ENCODE measurements around the gene RNASE4. TPM values are rescaled to one million over a fixed set of nuclear protein-coding genes. Genes with fewer than 3 reads are reported as not detected.
A peak's percentile ranks its signal among the peaks of the same experiment; 100 is the strongest.

Gene RNASE4
- polyA plus RNA-seq, 1 of the 3 experiments (the other 2 are of a cell fraction): 11.6 TPM

DNA sequence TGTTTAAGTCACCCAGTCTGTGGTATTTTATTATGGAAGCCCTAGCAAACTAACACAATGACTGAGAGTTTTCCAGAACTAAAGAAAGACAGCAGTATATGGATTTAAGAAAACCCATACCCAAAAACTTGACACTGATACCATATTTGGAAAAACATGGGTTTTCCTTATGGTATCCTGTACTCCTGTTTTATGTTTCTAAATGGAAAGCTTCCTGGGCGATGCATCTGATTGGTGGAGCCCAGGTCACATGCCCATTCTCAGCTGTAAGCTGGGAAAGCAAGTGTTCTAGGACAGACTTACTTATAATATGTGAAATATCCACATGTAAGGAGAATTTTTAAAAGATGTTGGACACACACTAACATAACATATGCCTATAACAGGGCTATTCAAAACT is 4.5 kb upstream of the RNASE4 start:
- whole genome bisulfite sequencing (ENCODE audit: low lambda C conversion rate): 14% methylated on average over 1 of the region's 1 CpG
- no peak overlapping the region for H3K9ac ChIP-seq
- CTCF ChIA-PET: interaction anchor here (1.8 to 5.5 kb wide), 2 partner anchors 37 to 70 kb away, joined by 3 to 25 read pairs; no protein-coding TSS in a partner anchor
- H3K4me3 ChIP-seq (ENCODE audit: low read depth in 2 of 2, low read length in 1 of 2): peak overlapping the region; percentile 93 to 97; a peak in 3 of 4 replicates
- H3F3A ChIP-seq (replicated peaks; ENCODE audit: insufficient read depth): peaks cover 32% of the 10 kb centered on the region
- H3K9me2 ChIP-seq: no peaks in the 10 kb centered on the region
- H3K27ac ChIP-seq (ENCODE audit: low read depth in 2 of 2, low read length in 1 of 2): no peak overlapping the region
- H3K27me3 ChIP-seq (ENCODE audit: insufficient read depth): peaks cover 25% of the 10 kb centered on the region
- no peaks in the 10 kb centered on the region for H4K20me1 ChIP-seq (ENCODE audit: insufficient read depth)
- peak; percentile 29 for DNase-seq
- TF ChIP-seq, protein P1, sequence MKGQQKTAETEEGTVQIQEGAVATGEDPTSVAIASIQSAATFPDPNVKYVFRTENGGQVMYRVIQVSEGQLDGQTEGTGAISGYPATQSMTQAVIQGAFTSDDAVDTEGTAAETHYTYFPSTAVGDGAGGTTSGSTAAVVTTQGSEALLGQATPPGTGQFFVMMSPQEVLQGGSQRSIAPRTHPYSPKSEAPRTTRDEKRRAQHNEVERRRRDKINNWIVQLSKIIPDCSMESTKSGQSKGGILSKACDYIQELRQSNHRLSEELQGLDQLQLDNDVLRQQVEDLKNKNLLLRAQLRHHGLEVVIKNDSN (IDR thresholded peaks at IDR 0.05; ENCODE audit: borderline replicate concordance, low read depth): peak; percentile 89
- TF ChIP-seq SIN3A (IDR thresholded peaks at IDR 0.05; ENCODE audit: borderline replicate concordance, low read depth, low read length): no peak
- H2AFZ ChIP-seq (ENCODE audit: low read depth): peak overlapping the region; percentile 47; the same call in 1 of the 2 replicates
- POLR2A ChIA-PET: no interaction called here
- no peaks in the 10 kb centered on the region for H3K36me3 ChIP-seq (replicated peaks in 1 of 2; ENCODE audit: control insufficient read depth in 1 of 2, insufficient read depth in 2 of 2, low read length in 1 of 2)
- no peaks in the 10 kb centered on the region for H3K79me2 ChIP-seq (ENCODE audit: insufficient read depth)
- peaks cover 5 to 26% of the 10 kb centered on the region in 2 experiments; a peak in 3 of 4 replicates for H3K4me1 ChIP-seq (ENCODE audit: control insufficient read depth in 1 of 2, insufficient read depth in 2 of 2, low read depth in 1 of 2, low read length in 1 of 2)
- H3K4me2 ChIP-seq: peak overlapping the region; percentile 97
- no peaks in the 10 kb centered on the region for H3K9me3 ChIP-seq

DNA sequence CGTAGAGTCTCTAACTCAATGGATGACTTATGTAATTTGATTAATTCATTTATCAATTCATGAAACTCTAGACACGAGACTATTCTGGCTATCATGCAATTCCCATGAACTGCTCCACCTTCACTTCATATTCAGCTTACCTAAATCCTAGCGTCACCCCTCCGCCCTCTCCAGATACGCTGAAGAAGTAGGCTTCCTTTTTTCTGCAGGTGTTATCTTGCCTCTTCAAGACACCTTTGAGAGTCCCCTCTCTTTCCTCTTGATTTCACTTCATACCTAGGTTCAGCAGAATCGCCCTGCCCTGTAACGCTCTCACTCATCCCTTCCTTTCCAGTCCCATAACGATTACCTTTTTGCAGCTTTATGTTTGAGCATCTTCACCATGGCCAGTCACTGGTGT is 4.0 kb upstream of the RNASE4 start:
- peak overlapping the region; percentile 97 for H3K4me2 ChIP-seq
- H3K4me1 ChIP-seq (ENCODE audit: control insufficient read depth in 1 of 2, insufficient read depth in 2 of 2, low read depth in 1 of 2, low read length in 1 of 2): peaks cover 5 to 26% of the 10 kb centered on the region in 2 experiments; a peak in 3 of 4 replicates
- H3K4me3 ChIP-seq (ENCODE audit: low read depth in 2 of 2, low read length in 1 of 2): peak overlapping the region; percentile 93 to 97
- peak overlapping the region; percentile 97 for H2AFZ ChIP-seq (ENCODE audit: low read depth)
- DNase-seq: no peak
- no peak overlapping the region for H3K9ac ChIP-seq
- WGBS (ENCODE audit: low lambda C conversion rate): 21% methylated on average over 7 of the region's 8 CpGs
- no peak overlapping the region for H3K27ac ChIP-seq (ENCODE audit: low read depth in 2 of 2, low read length in 1 of 2)
- ChIA-PET POLR2A (no interaction called here), CTCF (interaction anchor here (0.8 to 5.5 kb wide), 6 partner anchors 11 to 291 kb away, joined by 3 to 25 read pairs (median 4); no protein-coding TSS in a partner anchor)
- H3K36me3 ChIP-seq (replicated peaks in 1 of 2; ENCODE audit: control insufficient read depth in 1 of 2, insufficient read depth in 2 of 2, low read length in 1 of 2): no peaks in the 10 kb centered on the region
- H4K20me1 ChIP-seq (ENCODE audit: insufficient read depth): no peaks in the 10 kb centered on the region
- H3K79me2 ChIP-seq (ENCODE audit: insufficient read depth): no peaks in the 10 kb centered on the region
- no peak for TF ChIP-seq YY1 (IDR thresholded peaks at IDR 0.05; ENCODE audit: low read depth)
- no peak for TF ChIP-seq SMC3 (IDR thresholded peaks at IDR 0.05; ENCODE audit: low read depth, low read length)
- no peak for TF ChIP-seq ELF1 (IDR thresholded peaks at IDR 0.05)
- TF ChIP-seq, protein P2, sequence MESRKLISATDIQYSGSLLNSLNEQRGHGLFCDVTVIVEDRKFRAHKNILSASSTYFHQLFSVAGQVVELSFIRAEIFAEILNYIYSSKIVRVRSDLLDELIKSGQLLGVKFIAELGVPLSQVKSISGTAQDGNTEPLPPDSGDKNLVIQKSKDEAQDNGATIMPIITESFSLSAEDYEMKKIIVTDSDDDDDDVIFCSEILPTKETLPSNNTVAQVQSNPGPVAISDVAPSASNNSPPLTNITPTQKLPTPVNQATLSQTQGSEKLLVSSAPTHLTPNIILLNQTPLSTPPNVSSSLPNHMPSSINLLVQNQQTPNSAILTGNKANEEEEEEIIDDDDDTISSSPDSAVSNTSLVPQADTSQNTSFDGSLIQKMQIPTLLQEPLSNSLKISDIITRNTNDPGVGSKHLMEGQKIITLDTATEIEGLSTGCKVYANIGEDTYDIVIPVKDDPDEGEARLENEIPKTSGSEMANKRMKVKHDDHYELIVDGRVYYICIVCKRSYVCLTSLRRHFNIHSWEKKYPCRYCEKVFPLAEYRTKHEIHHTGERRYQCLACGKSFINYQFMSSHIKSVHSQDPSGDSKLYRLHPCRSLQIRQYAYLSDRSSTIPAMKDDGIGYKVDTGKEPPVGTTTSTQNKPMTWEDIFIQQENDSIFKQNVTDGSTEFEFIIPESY (IDR thresholded peaks at IDR 0.05; ENCODE audit: borderline replicate concordance, low read depth): no peak
- TF ChIP-seq, protein P3, sequence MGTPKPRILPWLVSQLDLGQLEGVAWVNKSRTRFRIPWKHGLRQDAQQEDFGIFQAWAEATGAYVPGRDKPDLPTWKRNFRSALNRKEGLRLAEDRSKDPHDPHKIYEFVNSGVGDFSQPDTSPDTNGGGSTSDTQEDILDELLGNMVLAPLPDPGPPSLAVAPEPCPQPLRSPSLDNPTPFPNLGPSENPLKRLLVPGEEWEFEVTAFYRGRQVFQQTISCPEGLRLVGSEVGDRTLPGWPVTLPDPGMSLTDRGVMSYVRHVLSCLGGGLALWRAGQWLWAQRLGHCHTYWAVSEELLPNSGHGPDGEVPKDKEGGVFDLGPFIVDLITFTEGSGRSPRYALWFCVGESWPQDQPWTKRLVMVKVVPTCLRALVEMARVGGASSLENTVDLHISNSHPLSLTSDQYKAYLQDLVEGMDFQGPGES (IDR thresholded peaks at IDR 0.05; ENCODE audit: low read depth, low read length): no peak
- TF ChIP-seq FOXM1 (IDR thresholded peaks at IDR 0.05; ENCODE audit: low read depth): no peak
- TF ChIP-seq EP300 (IDR thresholded peaks at IDR 0.05; ENCODE audit: borderline replicate concordance in 1 of 2, low read depth in 1 of 2, low read length in 1 of 2): no peak
- TF ChIP-seq, protein P4, sequence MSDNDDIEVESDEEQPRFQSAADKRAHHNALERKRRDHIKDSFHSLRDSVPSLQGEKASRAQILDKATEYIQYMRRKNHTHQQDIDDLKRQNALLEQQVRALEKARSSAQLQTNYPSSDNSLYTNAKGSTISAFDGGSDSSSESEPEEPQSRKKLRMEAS (IDR thresholded peaks at IDR 0.05; ENCODE audit: low read depth): no peak
- no peak for TF ChIP-seq NFIC (IDR thresholded peaks at IDR 0.05; ENCODE audit: borderline replicate concordance)
- TF ChIP-seq RFX5 (IDR thresholded peaks at IDR 0.05; ENCODE audit: low read length): no peak
- TF ChIP-seq, protein P5, sequence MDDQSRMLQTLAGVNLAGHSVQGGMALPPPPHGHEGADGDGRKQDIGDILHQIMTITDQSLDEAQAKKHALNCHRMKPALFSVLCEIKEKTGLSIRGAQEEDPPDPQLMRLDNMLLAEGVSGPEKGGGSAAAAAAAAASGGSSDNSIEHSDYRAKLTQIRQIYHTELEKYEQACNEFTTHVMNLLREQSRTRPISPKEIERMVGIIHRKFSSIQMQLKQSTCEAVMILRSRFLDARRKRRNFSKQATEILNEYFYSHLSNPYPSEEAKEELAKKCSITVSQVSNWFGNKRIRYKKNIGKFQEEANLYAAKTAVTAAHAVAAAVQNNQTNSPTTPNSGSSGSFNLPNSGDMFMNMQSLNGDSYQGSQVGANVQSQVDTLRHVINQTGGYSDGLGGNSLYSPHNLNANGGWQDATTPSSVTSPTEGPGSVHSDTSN (IDR thresholded peaks at IDR 0.05): no peak
- TF ChIP-seq EZH2phosphoT487 (IDR thresholded peaks at IDR 0.05; ENCODE audit: borderline replicate concordance, low read depth): no peak
- no peak for TF ChIP-seq NRF1 (IDR thresholded peaks at IDR 0.05; ENCODE audit: low read depth, low read length)
- TF ChIP-seq MEF2A (IDR thresholded peaks at IDR 0.05; ENCODE audit: borderline replicate concordance, low read depth): no peak
- TF ChIP-seq TAF1 (IDR thresholded peaks at IDR 0.05; ENCODE audit: borderline replicate concordance, low read depth, low read length): no peak
- no peak for TF ChIP-seq TEAD4 (IDR thresholded peaks at IDR 0.05; ENCODE audit: borderline replicate concordance, insufficient read depth)
- TF ChIP-seq RAD21 (IDR thresholded peaks at IDR 0.05; ENCODE audit: low read length): no peak
- no peak for TF ChIP-seq RXRA (IDR thresholded peaks at IDR 0.05; ENCODE audit: borderline replicate concordance, low read depth)
- peaks cover 37% of the 10 kb centered on the region for H3F3A ChIP-seq (replicated peaks; ENCODE audit: insufficient read depth)
- H3K27me3 ChIP-seq (ENCODE audit: insufficient read depth): peaks cover 23% of the 10 kb centered on the region
- H3K9me2 ChIP-seq: no peaks in the 10 kb centered on the region
- H3K9me3 ChIP-seq: no peaks in the 10 kb centered on the region
